ENCODE results near the gene ANXA11.

The ANXA11 gene

DNA sequence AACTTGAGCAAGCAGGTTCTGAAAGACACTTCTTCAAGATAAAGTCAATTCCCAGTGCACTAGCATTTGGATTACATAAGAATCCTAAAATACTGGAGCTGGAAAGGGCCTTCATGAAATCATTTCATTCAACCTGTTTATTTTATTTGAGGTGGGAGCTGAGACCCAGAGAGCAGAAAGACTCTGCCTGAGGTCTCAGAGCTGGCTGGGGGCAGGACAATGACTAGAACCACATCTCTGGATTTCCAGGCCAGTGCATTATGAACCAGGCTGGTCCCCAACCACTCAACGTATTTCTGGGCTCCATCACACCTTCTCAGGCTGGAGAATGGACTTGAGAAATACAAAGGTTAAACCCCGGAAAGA, 8.4 kb downstream of the ANXA11 start:
- no peaks in the 10 kb centered on the region for H3K9me3 ChIP-seq (ENCODE audit: control insufficient read depth, low read length)
- H3K9ac ChIP-seq (ENCODE audit: low read length): no peak overlapping the region
- H3K4me3 ChIP-seq (ENCODE audit: low read length): no peak overlapping the region
- peaks cover 79% of the 10 kb centered on the region for H3K4me1 ChIP-seq (ENCODE audit: control insufficient read depth, insufficient read depth, low read length)
- H3K27me3 ChIP-seq (replicated peaks; ENCODE audit: control insufficient read depth, insufficient read depth, low read length): no peaks in the 10 kb centered on the region
- DNase-seq (ENCODE audit: low read depth): no peak
- H3K36me3 ChIP-seq (ENCODE audit: control insufficient read depth, insufficient read depth, low read length, severe bottlenecking): peaks cover 19% of the 10 kb centered on the region

DNA sequence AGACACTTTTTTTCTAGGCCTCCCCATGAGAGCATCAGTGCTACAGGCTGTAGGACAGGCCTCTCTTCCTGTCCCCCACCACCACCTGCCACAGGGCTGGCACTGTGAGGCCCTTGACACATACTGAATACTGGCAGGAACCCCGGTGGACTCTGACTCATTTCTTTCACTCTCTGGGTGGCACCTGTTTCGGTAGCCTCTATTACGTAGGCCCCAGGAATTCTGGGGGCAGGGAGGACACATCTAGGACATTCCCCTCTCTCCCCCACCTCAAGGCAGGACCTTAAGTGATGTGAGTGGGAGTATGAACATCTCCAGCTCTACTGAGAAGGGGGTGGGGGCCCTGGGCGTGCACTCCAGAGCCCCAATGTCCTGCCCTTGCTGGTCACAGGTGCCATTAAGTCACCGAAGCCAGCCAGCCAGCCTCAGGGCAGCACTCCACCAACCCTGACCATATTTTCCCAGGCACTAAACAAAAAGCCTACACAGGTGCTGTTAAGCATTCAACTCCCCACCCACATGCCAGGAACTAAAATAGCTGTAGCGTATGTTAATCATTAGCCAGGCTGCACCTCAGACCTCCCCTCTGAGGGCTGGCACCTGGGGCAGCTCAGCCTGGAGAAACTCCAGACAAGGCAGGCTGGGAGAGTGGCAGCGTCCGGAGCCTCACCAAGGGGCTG, 8.9 kb downstream of the ANXA11 start:
- peaks cover 74% of the 10 kb centered on the region for H3K4me1 ChIP-seq (ENCODE audit: control insufficient read depth, insufficient read depth, low read length)
- no peaks in the 10 kb centered on the region for H3K9me3 ChIP-seq (ENCODE audit: control insufficient read depth, low read length)
- no peaks in the 10 kb centered on the region for H3K27me3 ChIP-seq (replicated peaks; ENCODE audit: control insufficient read depth, insufficient read depth, low read length)
- no peak overlapping the region for H3K4me3 ChIP-seq (ENCODE audit: low read length)
- DNase-seq (ENCODE audit: low read depth): peak; percentile 31
- H3K9ac ChIP-seq (ENCODE audit: low read length): no peak overlapping the region
- H3K36me3 ChIP-seq (ENCODE audit: control insufficient read depth, insufficient read depth, low read length, severe bottlenecking): peaks cover 19% of the 10 kb centered on the region

DNA sequence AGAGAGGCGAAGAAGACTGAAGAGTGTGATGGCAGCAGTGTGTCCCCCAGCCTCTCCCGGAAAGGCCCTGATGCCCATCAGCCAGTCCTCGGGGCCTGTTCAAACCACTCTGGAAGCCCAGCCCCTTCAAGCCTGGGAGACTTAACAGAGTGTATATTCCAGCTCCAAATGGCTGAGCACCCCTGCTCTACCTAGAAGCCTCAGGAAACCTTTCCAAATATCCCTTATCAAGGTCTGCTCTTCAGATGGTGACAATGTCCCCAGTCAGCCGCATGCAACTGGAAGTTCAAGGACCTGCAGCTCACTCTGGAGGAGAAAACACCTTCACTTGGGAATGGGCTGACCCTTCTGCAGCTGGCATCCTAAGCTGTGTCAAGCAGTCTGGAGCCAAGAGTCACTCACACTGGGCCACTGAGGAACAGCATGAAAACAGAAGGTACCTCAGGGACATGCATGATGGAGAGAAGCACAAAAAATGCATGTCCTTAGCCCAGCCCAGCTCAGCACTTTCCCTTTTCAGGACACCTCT, 10.2 kb downstream of the ANXA11 start:
- H3K36me3 ChIP-seq (ENCODE audit: control insufficient read depth, insufficient read depth, low read length, severe bottlenecking): peaks cover 19% of the 10 kb centered on the region
- DNase-seq (ENCODE audit: low read depth): no peak
- H3K4me1 ChIP-seq (ENCODE audit: control insufficient read depth, insufficient read depth, low read length): peaks cover 61% of the 10 kb centered on the region
- no peak overlapping the region for H3K4me3 ChIP-seq (ENCODE audit: low read length)
- H3K27me3 ChIP-seq (replicated peaks; ENCODE audit: control insufficient read depth, insufficient read depth, low read length): no peaks in the 10 kb centered on the region
- no peak overlapping the region for H3K9ac ChIP-seq (ENCODE audit: low read length)
- H3K9me3 ChIP-seq (ENCODE audit: control insufficient read depth, low read length): no peaks in the 10 kb centered on the region

DNA sequence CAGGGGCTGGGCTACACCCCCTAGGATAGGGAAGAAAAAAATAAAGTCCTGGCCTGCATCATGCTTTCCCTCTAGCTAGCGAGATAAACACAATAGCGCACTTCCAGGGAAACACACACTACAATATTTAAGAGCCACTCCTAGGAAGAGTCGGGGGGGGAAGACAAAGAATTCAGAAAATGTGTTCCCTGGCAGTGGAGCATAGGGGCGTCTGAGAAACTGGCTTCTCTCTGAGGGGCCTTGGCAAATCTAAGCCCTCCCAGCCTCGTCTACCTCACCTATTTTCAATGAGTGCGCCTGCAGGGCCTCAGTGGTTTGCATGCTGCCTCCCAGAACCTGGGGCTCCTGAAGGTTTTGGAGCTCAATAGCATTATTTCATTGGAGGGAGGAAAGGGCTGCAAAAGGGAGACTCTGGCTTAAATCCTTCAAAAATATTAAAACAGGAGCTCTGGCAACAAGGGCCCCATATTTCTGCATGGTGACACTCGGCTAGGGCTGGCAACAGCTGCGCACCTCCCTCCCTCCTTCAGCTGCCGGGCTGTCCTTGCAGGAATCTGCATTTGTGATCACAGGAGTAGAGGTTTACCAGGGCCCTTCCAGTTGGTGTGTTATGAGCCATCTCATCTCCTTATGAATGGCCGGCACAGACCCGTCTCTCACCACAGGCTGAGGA, 10.8 kb downstream of the ANXA11 start:
- Histone ChIP-seq H3K27me3 (replicated peaks; ENCODE audit: control insufficient read depth, insufficient read depth, low read length) (no peaks in the 10 kb centered on the region), H3K9ac (ENCODE audit: low read length) (peak overlapping the region; percentile 31), H3K4me3 (ENCODE audit: low read length) (no peak overlapping the region), H3K4me1 (ENCODE audit: control insufficient read depth, insufficient read depth, low read length) (peaks cover 55% of the 10 kb centered on the region), H3K9me3 (ENCODE audit: control insufficient read depth, low read length) (no peaks in the 10 kb centered on the region), H3K36me3 (ENCODE audit: control insufficient read depth, insufficient read depth, low read length, severe bottlenecking) (peaks cover 19% of the 10 kb centered on the region)
- no peak for DNase-seq (ENCODE audit: low read depth)

DNA sequence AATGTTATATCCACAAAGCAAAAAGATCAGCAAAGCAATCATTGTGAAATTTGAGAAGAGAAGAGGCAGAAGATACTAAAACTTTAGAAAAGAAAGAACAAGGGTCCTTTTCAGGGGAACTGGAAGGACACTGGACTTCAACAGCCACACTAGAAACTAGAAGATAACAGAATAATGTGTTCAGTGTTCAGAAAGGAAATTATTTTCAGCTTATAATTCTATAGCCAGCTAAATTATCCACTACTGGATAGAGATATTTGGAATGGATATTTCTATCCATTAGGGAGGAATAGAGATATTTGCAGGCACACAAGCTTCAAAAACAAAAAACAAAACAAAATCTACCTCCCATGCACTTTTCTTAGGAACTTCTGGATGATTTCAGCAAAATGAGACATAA, 12.8 kb downstream of the ANXA11 start:
- H3K4me3 ChIP-seq (ENCODE audit: low read length): no peak overlapping the region
- peaks cover 54% of the 10 kb centered on the region for H3K4me1 ChIP-seq (ENCODE audit: control insufficient read depth, insufficient read depth, low read length)
- no peaks in the 10 kb centered on the region for H3K9me3 ChIP-seq (ENCODE audit: control insufficient read depth, low read length)
- no peak overlapping the region for H3K9ac ChIP-seq (ENCODE audit: low read length)
- peaks cover 26% of the 10 kb centered on the region for H3K36me3 ChIP-seq (ENCODE audit: control insufficient read depth, insufficient read depth, low read length, severe bottlenecking)
- no peaks in the 10 kb centered on the region for H3K27me3 ChIP-seq (replicated peaks; ENCODE audit: control insufficient read depth, insufficient read depth, low read length)
- no peak for DNase-seq (ENCODE audit: low read depth)

DNA sequence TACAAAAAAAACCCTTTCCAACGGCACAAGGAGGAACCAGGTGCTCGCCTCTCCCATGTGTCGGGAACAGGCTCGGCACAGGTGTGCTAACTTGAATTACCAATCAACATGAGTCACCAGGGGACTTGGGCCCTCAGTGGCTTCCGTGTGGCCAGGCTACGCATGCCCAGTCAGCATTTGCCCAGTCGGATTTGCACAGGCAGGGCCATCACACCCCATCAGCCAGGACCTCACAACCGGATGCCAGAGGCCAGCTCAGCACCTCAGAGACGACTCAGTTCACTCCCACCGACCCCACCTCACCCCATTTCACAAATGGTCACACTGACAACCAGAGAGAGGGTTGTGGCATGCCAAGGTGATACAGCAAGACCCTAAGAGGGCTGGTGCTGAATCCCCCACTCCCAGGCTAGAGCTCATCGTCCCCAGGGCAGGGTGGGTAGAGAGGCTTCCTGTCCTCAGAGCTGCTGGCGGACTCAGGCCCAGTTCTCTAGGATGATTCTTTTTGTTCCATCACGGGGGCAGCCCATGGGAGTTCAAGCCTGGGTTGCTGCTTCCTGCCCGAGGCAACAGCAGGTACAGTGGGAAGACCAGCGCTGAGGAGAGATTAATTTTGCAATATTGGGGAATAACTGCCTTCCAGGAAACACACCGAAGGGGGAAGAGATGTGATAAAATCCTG, 13.6 kb downstream of the ANXA11 start:
- Histone ChIP-seq H3K4me1 (ENCODE audit: control insufficient read depth, insufficient read depth, low read length) (peaks cover 55% of the 10 kb centered on the region), H3K9me3 (ENCODE audit: control insufficient read depth, low read length) (no peaks in the 10 kb centered on the region), H3K9ac (ENCODE audit: low read length) (no peak overlapping the region), H3K27me3 (replicated peaks; ENCODE audit: control insufficient read depth, insufficient read depth, low read length) (no peaks in the 10 kb centered on the region), H3K4me3 (ENCODE audit: low read length) (no peak overlapping the region), H3K36me3 (ENCODE audit: control insufficient read depth, insufficient read depth, low read length, severe bottlenecking) (peaks cover 26% of the 10 kb centered on the region)
- no peak for DNase-seq (ENCODE audit: low read depth)

DNA sequence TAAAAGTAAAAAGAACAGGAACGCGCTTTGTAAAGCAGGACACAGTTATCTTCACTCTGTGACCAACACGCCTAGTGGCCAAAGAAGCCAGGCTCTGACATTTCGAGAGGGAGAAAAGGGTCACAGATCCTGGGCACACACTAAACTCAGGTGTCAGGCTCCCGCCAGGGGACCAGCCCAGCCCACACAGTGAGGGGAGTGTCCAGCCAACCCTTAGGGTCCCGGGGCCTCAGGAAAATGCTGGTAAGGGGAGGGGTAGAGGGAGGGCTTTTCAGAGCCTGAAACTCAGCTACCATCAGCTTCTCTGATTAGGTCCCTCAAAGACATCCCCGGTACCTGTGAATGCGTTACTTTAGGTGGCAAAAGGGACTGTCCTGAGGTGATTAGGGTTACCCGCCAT, 16.6 kb downstream of the ANXA11 start:
- peaks cover 61% of the 10 kb centered on the region for H3K4me1 ChIP-seq (ENCODE audit: control insufficient read depth, insufficient read depth, low read length)
- no peaks in the 10 kb centered on the region for H3K9me3 ChIP-seq (ENCODE audit: control insufficient read depth, low read length)
- H3K27me3 ChIP-seq (replicated peaks; ENCODE audit: control insufficient read depth, insufficient read depth, low read length): no peaks in the 10 kb centered on the region
- no peak for DNase-seq (ENCODE audit: low read depth)
- no peak overlapping the region for H3K4me3 ChIP-seq (ENCODE audit: low read length)
- no peak overlapping the region for H3K9ac ChIP-seq (ENCODE audit: low read length)
- H3K36me3 ChIP-seq (ENCODE audit: control insufficient read depth, insufficient read depth, low read length, severe bottlenecking): peaks cover 9% of the 10 kb centered on the region

DNA sequence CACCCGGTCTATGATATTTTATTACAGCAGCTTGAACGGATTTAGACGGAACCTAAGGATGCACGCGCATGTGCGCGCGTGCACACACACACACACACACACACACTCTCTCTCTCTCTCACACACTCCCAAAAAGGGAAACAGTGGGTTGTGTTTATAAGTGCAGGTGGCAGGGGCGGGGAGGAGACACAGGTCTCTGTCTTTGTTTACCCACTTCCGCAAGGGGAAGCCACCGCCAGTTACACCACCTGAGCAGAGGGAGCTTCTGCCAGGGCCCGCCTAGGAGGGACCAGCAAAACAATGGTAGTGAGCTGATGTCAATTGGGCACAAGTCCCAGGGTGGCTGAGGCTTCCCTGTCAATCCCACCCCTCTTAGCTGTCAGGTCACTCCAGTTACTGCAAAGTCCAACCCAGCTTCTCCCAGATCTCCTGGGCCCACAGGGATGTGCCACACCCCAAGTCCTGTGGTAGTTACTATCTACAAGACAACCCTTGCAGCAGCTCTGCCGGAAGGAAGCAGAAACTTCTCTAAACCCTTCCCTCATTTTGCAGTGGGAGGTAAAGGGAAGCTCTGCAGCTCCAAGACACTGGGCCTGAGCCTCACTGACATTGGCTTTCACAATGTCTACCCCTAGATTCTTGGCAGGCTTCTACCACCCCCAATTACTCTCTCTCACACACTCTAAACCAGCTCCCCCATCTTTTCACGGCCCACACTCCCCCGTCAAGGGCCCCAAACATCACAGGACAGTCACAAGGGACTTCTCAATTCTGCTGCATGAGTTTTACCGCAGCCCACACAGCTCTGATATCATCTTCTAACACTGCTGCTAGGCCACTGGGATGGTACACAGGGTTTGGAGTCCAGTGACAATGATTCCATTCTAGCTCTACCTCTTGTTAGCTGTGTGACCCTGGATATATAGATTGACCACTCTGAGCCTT, 17.6 kb downstream of the ANXA11 start:
- Histone ChIP-seq H3K27me3 (replicated peaks; ENCODE audit: control insufficient read depth, insufficient read depth, low read length) (no peaks in the 10 kb centered on the region), H3K4me1 (ENCODE audit: control insufficient read depth, insufficient read depth, low read length) (peaks cover 64% of the 10 kb centered on the region), H3K9me3 (ENCODE audit: control insufficient read depth, low read length) (no peaks in the 10 kb centered on the region), H3K9ac (ENCODE audit: low read length) (no peak overlapping the region), H3K36me3 (ENCODE audit: control insufficient read depth, insufficient read depth, low read length, severe bottlenecking) (peaks cover 12% of the 10 kb centered on the region), H3K4me3 (ENCODE audit: low read length) (no peak overlapping the region)
- DNase-seq (ENCODE audit: low read depth): no peak

DNA sequence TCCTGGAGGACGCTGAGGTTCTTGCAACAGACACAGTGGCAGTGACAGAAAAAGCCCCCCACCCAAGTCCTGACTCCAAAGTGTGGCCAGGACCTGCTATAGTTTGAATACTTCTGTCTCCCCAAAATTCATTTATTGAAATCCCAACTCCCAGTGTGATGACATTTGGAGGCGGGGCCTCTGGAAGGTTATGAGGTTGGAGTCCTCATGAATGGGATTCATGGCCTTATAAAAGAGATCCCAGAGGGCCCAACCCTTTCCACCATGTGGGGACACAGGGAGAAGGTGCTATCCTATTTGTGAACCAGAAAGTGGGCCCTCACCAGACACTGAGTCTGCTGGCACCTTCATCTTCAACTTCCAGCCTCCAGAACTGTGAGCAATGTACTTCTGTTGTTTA, 18.3 kb downstream of the ANXA11 start:
- Histone ChIP-seq H3K9me3 (ENCODE audit: control insufficient read depth, low read length) (no peaks in the 10 kb centered on the region), H3K4me1 (ENCODE audit: control insufficient read depth, insufficient read depth, low read length) (peaks cover 70% of the 10 kb centered on the region), H3K9ac (ENCODE audit: low read length) (no peak overlapping the region), H3K4me3 (ENCODE audit: low read length) (peak overlapping the region; percentile 12), H3K36me3 (ENCODE audit: control insufficient read depth, insufficient read depth, low read length, severe bottlenecking) (peaks cover 16% of the 10 kb centered on the region), H3K27me3 (replicated peaks; ENCODE audit: control insufficient read depth, insufficient read depth, low read length) (no peaks in the 10 kb centered on the region)
- DNase-seq (ENCODE audit: low read depth): no peak

DNA sequence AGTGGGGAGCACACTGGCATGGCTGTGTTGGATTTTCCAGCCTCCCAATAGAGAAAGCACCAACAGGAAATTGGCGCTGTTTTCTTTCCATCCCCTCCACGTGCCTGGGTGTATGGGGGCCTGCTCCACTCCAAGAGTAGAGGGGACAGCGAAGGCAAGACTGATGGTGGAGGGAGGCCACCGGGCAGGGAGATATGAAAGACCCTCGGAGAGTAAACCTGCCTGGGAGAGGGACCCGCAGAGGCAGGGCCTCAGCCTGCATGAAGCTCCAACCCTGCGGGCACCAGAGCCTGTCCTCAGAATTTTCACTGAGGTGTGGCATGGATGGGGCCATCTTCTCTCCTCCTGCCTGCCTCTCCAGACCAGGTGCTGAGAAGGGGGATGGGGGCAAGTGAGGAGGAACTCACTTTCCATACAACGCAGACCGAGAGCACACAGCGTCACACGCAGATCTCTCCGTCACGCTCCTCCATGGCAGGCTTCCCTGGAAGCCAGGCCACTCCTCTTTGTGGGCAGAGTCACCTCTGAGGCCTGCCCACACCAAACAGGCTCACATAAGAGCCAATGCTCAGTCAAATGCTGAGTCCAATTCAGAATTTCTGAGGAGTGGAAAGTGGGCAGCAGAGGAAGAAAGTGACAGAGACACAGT, 18.8 kb downstream of the ANXA11 start:
- Histone ChIP-seq H3K9me3 (ENCODE audit: control insufficient read depth, low read length) (no peaks in the 10 kb centered on the region), H3K9ac (ENCODE audit: low read length) (no peak overlapping the region), H3K4me1 (ENCODE audit: control insufficient read depth, insufficient read depth, low read length) (peaks cover 70% of the 10 kb centered on the region), H3K27me3 (replicated peaks; ENCODE audit: control insufficient read depth, insufficient read depth, low read length) (no peaks in the 10 kb centered on the region), H3K4me3 (ENCODE audit: low read length) (no peak overlapping the region), H3K36me3 (ENCODE audit: control insufficient read depth, insufficient read depth, low read length, severe bottlenecking) (peaks cover 16% of the 10 kb centered on the region)
- DNase-seq (ENCODE audit: low read depth): no peak
